Parathyroid adenoma (tissue), 2 donors: ENCODE measurements around the gene BMP7.

ENCODE experiments used
- H2AFZ ChIP-seq: fragments of 300-600 bp; sonication (generic); one replicate; pipeline ENCODE4 v1.7.0; 2017; ENCODE audit warnings: antibody characterized with exemption, mild to moderate bottlenecking
- H3K27ac ChIP-seq: fragments of 300-600 bp; sonication (generic); one replicate; pipeline ENCODE4 v1.7.0; 2017
- H3K27me3 ChIP-seq: fragments of 300-600 bp; sonication (generic); one replicate; pipeline ENCODE4 v1.7.0; 2017; ENCODE audit warnings: low read length; ENCODE audit not compliant: control insufficient read depth, insufficient read depth
- H3K36me3 ChIP-seq: fragments of 300-600 bp; sonication (generic); one replicate; pipeline ENCODE4 v1.7.0; 2017; ENCODE audit warnings: low read length; ENCODE audit not compliant: control insufficient read depth, insufficient read depth
- H3K4me1 ChIP-seq: fragments of 300-600 bp; sonication (generic); one replicate; pipeline ENCODE4 v1.7.0; 2017; ENCODE audit warnings: control low read depth
- H3K4me2 ChIP-seq: fragments of 300-600 bp; sonication (generic); one replicate; pipeline ENCODE4 v1.7.0; 2017; ENCODE audit warnings: low read length
- H3K4me3 ChIP-seq: fragments of 300-600 bp; sonication (generic); one replicate; pipeline ENCODE4 v1.7.0; 2017; ENCODE audit warnings: low read depth, low read length
- H3K79me2 ChIP-seq: fragments of 300-600 bp; sonication (generic); one replicate; pipeline ENCODE4 v1.7.0; 2017; ENCODE audit warnings: control low read depth
- H3K9ac ChIP-seq: fragments of 300-600 bp; sonication (generic); one replicate; pipeline ENCODE4 v1.7.0; 2017; ENCODE audit warnings: mild to moderate bottlenecking
- H3K9me3 ChIP-seq: fragments of 300-600 bp; sonication (generic); one replicate; pipeline ENCODE4 v1.7.0; 2017; ENCODE audit warnings: low read length; ENCODE audit not compliant: control insufficient read depth
- CTCF ChIP-seq: fragments of 300-600 bp; sonication (generic); IDR thresholded peaks from one replicate; pipeline ENCODE4 v1.7.0; 2017; ENCODE audit warnings: antibody characterized with exemption, mild to moderate bottlenecking
- donor health status: primary hyperparathyroidism.

Gene BMP7

GRCh38 chr20:57220337-57221145, 45.9 kb downstream of the BMP7 start:
- Histone ChIP-seq H3K27me3 (no peaks in the 10 kb centered on the region), H3K4me3 (no peak overlapping the region), H3K4me1 (no peaks in the 10 kb centered on the region), H3K36me3 (no peaks in the 10 kb centered on the region), H2AFZ (no peak overlapping the region), H3K9me3 (no peaks in the 10 kb centered on the region), H3K79me2 (no peaks in the 10 kb centered on the region), H3K4me2 (no peak overlapping the region), H3K9ac (no peak overlapping the region), H3K27ac (no peak overlapping the region)
- no peak for TF ChIP-seq CTCF

GRCh38 chr20:57219071-57219677, 47.3 kb downstream of the BMP7 start:
- Histone ChIP-seq H3K4me2 (no peak overlapping the region), H3K9ac (no peak overlapping the region), H2AFZ (no peak overlapping the region), H3K27me3 (no peaks in the 10 kb centered on the region), H3K4me3 (no peak overlapping the region), H3K36me3 (no peaks in the 10 kb centered on the region), H3K4me1 (no peaks in the 10 kb centered on the region), H3K79me2 (no peaks in the 10 kb centered on the region), H3K9me3 (no peaks in the 10 kb centered on the region), H3K27ac (no peak overlapping the region)
- no peak for TF ChIP-seq CTCF

GRCh38 chr20:57218489-57218888, 48.0 kb downstream of the BMP7 start:
- Histone ChIP-seq H3K27ac (no peak overlapping the region), H3K4me1 (no peaks in the 10 kb centered on the region), H3K9ac (no peak overlapping the region), H2AFZ (no peak overlapping the region), H3K4me2 (no peak overlapping the region), H3K27me3 (no peaks in the 10 kb centered on the region), H3K79me2 (no peaks in the 10 kb centered on the region), H3K36me3 (no peaks in the 10 kb centered on the region), H3K4me3 (no peak overlapping the region), H3K9me3 (no peaks in the 10 kb centered on the region)
- TF ChIP-seq CTCF = no peak

GRCh38 chr20:57217802-57218201, 48.6 kb downstream of the BMP7 start:
- no peak overlapping the region for H3K27ac ChIP-seq
- no peaks in the 10 kb centered on the region for H3K36me3 ChIP-seq
- H2AFZ ChIP-seq = no peak overlapping the region
- no peaks in the 10 kb centered on the region for H3K9me3 ChIP-seq
- H3K27me3 ChIP-seq = no peaks in the 10 kb centered on the region
- H3K4me3 ChIP-seq = no peak overlapping the region
- H3K79me2 ChIP-seq = no peaks in the 10 kb centered on the region
- H3K4me1 ChIP-seq = no peaks in the 10 kb centered on the region
- no peak for TF ChIP-seq CTCF
- no peak overlapping the region for H3K4me2 ChIP-seq
- H3K9ac ChIP-seq = no peak overlapping the region
